CD4-positive, alpha-beta T cell treated with Interleukin-17A for 4 hours (primary cell): Measurements from ENCODE around the gene USP44.

Experiments used
- DNase-seq: peaks from one replicate; pipeline ENCODE4 v3.0.0-alpha.2; 2020; ENCODE audit warnings: mixed read lengths

The USP44 gene

DNA sequence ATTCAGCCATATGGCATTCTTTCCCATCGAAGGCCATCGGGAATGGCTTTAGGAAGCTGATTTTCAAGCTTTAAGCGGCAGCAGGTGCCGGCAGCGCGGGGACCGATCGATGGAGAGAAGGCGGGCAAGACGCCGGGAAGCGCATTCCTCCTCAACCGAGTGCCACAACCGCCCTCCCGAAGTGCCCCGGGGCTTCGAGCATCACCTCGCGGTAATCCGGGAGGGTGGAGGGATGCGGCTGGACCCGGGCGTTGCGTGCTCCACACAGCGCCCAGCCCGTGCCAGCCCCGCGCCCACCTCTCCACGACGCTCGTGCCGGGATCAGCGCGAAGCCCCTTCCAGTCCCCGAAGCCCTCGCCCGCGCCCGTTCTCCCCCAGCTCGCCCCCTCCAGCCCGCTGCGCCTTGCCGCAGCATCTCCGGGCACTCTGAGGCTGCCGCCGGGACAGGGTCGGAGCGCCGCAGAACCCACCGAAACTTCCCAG lies 3.2 kb downstream of the USP44 start:
- DNase-seq = peak; percentile 48

DNA sequence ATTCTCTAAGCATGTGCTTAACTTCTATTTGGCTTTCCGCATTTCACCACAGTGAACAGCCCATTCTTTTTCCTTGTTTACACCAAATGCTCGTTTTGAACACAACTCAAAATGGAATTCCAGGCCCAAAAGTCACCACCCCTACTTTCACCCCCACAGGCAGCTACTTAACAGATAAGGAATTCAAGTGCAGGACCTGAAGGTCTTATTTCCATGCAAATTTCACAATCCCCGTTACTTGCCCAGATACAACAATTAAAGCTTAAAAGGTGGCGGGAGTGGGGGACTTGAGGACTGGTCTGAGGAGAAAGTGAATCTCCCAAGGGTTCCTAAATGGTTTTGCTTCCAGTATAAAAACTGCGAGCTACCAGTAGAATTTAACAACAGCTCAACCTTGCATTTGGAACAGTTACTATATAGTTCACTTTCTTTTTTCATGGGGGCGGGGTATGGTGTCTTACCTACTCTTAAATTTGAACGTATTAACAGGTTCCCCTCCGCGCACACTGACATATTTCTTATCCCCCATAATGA lies 3.7 kb downstream of the USP44 start:
- DNase-seq = no peak

DNA sequence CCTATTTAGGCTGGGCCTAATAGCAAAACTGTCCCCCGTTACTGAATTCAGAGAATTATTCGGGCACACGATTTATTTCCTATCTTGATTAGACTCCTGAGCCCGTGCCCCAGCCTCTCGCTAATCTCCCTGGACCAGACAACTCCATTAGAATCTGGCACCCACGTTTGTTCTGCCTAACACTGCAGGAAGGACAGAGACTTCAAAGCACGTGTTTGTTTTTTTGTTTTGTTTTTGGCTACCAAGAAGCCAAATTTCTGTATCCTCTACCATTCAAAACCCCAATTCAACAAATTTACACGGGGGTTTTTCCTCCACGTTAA lies 4.8 kb downstream of the USP44 start:
- DNase-seq = no peak

DNA sequence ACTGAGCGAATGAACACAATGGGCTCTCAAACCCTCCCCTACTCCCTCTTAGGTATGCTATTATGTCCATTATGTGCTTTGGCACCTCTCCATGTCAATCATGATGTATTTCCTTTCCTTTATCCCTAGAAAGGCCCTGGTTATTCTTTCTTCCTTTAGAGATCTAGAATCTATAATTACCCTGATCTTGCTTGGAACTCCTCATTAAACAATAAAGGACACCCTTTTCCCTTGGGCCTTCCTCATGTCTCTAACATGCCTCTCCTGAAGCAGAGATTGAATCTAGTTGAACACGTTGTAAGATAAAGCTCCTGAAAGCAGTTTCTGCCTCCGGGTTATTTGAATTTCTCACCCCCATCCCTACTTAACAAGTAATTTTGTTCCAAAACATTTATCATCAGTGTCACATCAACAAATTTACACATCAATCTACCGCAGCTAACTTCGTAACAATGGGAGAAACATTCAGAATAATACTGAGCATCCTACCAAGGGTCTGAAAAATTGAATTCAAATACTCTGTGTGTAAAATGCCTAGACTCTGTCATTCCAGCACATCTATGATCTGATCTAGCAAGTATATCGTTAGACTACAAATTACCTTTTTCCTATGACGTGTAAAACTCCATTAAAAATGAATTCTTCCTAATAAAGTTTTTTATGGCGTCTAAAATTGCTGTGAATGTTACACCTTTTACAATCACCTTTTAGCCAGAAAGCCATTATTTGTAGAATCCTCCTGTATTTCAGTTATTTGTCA lies 5.4 kb downstream of the USP44 start:
- DNase-seq = no peak

DNA sequence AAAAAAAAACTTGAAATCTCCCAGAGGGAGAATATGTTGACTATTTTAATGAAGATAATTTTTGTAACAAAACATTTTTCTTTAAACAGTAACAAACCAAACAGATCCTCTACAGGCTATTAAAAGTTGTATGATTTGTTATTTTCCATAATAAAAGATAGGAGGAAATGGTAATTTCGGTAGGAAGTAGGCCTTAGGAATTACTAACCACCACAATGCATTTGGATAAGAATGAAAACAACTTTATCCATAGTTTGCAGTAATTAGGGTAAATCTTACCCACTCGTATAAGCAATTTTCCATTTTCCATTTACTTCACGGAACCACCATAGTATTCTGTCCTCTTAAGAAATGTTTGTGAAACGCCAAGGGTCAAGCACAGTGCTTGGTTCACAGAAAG lies 6.0 kb downstream of the USP44 start:
- DNase-seq = no peak

- no peak for DNase-seq
Measured at GRCh38 chr12:95544756-95545155, 6.5 kb downstream of the USP44 start.

DNA sequence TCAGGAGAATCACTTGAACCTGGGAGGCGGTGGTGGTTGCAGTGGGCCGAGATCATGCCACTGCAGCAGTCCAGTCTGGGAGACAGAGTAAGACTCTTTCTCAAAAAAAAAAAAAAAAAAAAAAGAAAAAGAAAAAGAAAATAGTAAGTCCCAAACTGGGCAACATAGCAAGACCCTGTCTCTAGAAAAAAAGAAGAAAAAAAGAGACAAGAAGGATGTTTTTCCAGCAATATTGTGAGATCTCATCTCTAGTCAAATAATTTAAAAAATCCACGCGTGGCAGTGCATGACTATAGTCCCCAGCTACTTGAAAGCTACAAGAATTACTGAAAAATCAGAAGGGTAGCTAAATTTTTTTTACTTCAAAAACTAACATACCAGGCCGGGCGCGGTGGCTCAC lies 8.0 kb downstream of the USP44 start:
- DNase-seq = no peak

GRCh38 chr12:95541436-95541835 lies 9.8 kb downstream of the USP44 start:
- no peak for DNase-seq

- no peak for DNase-seq
Measured at GRCh38 chr12:95538656-95539055, 12.6 kb downstream of the USP44 start.

GRCh38 chr12:95538006-95538405 lies 13.3 kb downstream of the USP44 start:
- no peak for DNase-seq

GRCh38 chr12:95533985-95534384 lies 17.3 kb downstream of the USP44 start:
- DNase-seq = no peak

DNA sequence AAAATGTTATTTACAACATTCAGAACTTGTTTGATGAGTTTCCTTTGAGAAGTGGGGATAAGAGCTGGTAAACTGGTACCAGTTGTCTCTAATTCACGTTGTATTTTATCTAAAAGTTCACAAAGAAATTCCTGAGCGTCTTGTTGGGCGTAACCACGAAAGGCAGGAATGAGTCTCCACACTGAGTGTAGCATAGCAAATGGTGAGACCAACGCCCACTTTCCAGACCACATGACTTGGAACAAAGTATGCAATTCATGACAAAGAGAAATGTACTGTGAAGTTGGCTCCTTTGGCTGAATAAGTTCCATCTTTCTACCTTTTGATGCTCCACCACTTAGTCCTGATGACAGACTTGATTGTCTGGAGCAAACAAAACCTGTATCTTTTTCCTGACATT lies 18.4 kb downstream of the USP44 start:
- DNase-seq = no peak

GRCh38 chr12:95529693-95530225 lies 21.5 kb downstream of the USP44 start:
- no peak for DNase-seq

GRCh38 chr12:95528431-95528830 lies 22.8 kb downstream of the USP44 start:
- DNase-seq = no peak

DNA sequence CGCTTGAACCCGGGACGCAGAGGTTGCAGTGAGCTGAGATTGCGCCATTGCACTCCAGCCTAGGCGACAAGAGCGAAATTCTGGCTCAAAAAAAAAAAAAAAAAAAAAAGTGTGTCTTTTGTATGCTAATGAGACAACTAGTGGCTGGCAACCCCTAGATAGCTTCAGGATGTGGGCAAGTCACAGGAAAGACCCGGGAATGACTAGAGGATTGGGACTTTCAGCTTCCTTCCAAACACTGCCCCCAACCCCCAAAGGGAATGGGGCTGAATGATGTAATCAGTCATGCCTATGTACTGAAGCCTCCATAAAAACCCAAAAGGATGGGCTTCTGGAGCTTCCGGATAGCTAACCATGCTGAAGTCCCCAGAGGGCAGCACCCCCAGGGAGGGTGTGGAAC lies 28.6 kb downstream of the USP44 start:
- no peak for DNase-seq

- no peak for DNase-seq
Measured at GRCh38 chr12:95520816-95521215, 30.5 kb downstream of the USP44 start.

DNA sequence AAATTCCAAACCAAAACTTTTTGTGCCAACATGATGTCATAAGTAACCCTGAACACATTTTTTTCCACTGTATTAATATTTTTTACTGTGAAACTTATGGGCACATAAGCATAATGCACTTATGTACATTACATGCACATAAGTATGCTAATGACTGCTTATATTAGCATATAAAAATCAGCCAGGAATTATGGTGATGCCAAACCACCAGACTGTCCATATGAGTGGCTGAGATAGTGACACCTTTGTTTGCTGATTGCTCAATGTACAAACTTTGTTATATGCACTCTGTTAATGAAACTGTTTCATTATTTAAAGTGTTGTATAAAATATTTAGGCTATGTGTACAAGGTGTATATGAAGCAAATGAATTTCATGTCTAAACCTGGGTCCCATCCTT lies 32.3 kb downstream of the USP44 start:
- DNase-seq = no peak

DNA sequence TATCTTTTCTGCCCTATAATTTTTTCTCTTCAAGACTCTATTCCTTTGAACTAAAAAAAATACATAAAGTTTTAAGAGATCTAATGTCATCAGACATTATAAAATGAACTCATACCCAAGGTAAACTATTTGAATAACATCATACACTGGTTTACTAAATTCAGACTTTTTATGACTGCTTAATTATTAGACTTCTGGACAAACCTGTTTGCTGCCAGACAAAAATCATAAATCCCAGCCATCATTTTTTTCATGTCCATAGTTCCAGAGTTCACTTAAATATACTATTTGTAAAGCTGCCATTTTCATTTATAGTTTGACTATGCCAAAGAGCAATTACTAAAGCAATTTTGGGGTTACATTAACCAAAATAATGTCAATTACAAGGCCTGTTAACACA lies 34.0 kb downstream of the USP44 start:
- DNase-seq = no peak

DNA sequence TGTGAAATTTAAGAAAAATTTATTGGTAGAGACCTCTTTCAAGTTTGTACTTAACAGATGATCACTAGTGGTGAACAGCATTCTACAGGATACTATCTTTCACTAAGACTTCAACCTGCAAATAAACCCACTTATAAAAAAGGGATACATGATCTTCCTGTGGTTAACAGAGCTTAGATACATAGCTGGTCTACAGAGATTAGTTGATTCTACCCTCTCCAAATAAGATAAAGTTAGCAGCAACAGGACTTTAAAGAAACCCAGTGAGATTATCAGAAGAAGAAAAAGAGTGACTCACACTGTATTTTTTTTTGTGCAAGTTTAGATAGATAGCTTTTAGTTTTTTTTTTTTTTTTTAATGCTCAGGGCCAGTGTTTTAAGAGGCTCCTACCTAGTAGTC lies 34.5 kb downstream of the USP44 start:
- DNase-seq = no peak

DNA sequence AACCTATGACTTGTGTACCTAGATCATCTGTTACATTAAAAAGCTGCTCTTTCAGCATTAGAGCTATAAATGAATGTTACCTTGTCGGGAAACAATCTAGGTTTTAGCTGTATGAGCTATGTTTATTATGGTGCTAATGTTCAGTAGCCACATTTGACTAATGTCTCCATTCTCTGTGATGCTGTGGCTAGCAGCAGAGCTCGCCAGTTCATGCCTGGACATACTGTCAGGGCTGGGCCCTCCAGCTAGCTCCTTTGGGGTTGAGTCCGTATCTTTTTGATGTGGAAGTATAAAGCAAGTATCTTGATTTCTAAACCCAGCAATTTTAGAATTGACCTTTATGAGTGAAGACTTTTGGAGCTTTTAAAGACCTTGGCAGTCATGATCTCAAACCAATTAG lies 36.1 kb downstream of the USP44 start:
- no peak for DNase-seq

DNA sequence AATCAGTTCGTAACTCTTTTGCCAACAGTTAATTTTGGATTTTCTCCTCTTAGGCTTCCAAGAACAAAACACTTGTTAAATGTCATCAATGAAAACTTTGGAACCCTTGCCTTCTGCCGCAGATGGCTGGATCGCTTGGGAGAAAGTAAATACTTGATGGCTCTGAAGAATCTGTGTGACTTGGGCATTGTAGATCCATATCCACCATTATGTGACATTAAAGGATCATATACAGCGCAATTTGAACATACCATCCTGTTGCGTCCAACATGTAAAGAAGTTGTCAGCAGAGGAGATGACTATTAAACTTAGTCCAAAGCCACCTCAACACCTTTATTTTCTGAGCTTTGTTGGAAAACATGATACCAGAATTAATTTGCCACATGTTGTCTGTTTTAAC lies 37.7 kb downstream of the USP44 start:
- no peak for DNase-seq

DNA sequence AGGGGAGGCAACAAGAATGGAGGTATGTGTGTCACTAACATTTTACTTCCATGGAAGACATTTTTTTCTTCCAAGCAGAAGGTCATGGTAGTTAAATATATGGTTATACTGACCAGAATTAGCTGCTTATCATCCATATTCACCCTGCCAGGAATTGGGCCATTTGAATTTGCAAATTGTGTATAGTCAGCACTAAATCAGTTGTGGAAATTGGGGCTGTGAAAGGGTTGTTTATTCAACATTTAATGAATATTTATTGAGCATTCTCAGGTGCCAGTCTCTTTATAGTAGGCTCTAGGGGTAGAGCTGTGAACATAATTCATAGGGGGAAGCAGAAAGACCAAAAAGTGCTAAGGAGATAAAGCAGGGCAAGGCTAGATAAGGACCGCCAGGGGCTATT lies 39.3 kb downstream of the USP44 start:
- no peak for DNase-seq

DNA sequence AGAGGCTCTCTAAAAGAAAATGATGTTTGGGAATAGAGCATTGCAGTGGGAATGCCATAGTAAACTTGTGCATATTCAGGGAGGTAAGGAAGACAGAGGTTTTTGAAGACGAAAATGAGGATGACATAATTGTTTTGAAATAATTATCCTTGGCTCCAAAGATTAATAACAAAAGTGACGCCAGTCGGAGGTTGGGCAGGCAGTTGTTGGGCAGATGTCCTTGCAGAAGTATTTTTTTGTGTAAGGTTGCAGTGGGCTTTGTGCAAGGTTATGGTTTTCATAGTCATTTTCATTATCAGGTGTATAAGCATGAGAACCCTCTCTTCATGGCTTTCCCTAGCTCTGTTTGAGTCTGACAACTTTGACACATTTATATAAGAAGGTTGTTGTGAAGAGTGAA lies 42.0 kb downstream of the USP44 start:
- DNase-seq = no peak

GRCh38 chr12:95506707-95507523 lies 44.4 kb downstream of the USP44 start:
- no peak for DNase-seq
